LNCaP clone FGC (cell line): ENCODE measurements around the gene ATP13A3.
"Not testable (repeated sequence)": the region's sequence is repeated elsewhere in the genome, so short reads cannot be mapped to it uniquely, and the experiment has no call there.

Source experiments
- DNase-seq: peaks from one replicate; pipeline ENCODE4 v3.0.0-alpha.2; 2011; ENCODE audit warnings: low read depth
- H3K4me3 ChIP-seq: 2 replicates; pipeline ENCODE4 v1.5.1; 2011; ENCODE audit warnings: mild to moderate bottlenecking, low read depth, low read length, control low read depth
- TF ChIP-seq, protein P1 (sequence below): IDR thresholded peaks from 2 replicates; pipeline ENCODE4 v1.5.1; 2012; ENCODE audit warnings: mild to moderate bottlenecking; ENCODE audit not compliant: control insufficient read depth, insufficient read depth; ENCODE audit errors: extremely low read depth

Gene ATP13A3

DNA sequence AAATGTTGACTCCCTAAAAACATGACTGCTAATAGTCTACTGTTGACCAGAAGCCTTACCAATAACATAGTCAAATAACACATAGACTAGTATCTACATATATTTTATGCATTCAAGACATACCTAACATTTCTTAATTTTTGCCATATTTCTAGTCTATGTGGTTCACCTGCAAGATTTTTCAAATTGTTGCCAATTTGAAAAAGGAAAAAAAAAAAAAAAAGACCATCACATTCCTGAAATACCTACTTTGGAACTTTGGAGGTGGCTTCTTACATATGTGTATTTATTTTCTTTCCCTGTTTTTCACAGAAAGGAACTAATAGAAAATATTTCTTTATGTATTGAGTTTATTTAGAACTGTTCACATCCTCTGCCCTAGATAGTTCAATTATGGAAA, 13.4 kb upstream of the ATP13A3 start:
- H3K4me3 ChIP-seq = no peak overlapping the region
- no peak for DNase-seq
- TF ChIP-seq, protein P1, sequence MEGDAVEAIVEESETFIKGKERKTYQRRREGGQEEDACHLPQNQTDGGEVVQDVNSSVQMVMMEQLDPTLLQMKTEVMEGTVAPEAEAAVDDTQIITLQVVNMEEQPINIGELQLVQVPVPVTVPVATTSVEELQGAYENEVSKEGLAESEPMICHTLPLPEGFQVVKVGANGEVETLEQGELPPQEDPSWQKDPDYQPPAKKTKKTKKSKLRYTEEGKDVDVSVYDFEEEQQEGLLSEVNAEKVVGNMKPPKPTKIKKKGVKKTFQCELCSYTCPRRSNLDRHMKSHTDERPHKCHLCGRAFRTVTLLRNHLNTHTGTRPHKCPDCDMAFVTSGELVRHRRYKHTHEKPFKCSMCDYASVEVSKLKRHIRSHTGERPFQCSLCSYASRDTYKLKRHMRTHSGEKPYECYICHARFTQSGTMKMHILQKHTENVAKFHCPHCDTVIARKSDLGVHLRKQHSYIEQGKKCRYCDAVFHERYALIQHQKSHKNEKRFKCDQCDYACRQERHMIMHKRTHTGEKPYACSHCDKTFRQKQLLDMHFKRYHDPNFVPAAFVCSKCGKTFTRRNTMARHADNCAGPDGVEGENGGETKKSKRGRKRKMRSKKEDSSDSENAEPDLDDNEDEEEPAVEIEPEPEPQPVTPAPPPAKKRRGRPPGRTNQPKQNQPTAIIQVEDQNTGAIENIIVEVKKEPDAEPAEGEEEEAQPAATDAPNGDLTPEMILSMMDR = no peak

DNA sequence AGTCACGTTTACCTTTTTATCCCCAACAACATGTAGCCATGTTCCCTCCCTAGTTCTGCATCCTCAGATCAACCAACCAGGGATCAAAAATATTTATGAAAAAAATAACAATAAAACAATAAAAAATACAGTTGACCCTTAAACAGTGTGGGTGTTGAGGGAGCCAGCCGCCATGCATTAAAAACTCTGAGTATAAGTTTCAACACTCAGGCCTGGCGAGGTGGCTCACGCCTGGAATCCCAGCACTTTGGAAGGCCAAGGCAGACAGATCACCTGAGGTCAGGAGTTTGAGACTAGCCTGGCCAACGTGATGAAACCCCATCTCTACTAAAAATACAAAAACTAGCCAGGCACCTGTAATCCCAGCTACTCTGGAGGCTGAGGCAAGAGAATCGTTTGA, 12.7 kb upstream of the ATP13A3 start:
- H3K4me3 ChIP-seq, DNase-seq: not testable (repeated sequence)

DNA sequence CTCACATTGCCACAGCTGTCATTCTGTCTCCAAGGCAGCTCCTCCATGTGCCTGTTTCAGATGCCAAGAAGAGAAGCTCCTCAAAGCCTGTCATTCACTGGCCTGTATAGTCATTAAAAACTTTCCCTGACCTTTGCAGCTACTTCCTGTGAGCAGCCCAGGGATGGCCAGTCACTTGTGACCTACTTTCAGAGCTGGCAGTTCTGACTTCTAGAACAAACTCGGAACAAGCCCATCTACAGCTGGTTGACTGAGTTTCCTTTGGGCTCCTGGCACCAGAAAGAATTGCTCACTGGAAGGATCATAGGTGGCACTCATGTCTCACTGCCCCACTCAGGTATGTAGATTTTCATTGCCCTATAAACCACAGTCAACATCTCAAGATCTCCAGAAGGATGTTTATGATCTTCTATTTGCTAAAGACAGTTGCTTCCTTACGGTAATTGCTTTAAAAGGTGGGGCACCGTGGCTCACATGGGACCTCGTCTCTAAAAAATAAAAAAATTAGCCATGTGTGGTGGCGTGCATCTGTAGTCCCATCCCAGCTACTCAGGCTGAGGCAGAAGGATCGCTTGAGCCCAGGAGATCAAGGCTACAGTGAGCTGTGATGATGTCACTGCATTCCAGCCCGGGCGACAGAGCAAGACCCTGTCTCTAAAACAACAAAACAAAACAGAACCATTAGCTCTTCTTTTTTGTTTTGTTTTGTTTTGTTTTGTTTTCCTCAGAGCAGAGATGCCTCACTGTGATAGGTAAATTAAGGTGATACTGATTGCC, 11.2 kb upstream of the ATP13A3 start:
- TF ChIP-seq, protein P1 = peak; percentile 17; the same call in 1 of the 2 replicates
- DNase-seq = peak; percentile 78

DNA sequence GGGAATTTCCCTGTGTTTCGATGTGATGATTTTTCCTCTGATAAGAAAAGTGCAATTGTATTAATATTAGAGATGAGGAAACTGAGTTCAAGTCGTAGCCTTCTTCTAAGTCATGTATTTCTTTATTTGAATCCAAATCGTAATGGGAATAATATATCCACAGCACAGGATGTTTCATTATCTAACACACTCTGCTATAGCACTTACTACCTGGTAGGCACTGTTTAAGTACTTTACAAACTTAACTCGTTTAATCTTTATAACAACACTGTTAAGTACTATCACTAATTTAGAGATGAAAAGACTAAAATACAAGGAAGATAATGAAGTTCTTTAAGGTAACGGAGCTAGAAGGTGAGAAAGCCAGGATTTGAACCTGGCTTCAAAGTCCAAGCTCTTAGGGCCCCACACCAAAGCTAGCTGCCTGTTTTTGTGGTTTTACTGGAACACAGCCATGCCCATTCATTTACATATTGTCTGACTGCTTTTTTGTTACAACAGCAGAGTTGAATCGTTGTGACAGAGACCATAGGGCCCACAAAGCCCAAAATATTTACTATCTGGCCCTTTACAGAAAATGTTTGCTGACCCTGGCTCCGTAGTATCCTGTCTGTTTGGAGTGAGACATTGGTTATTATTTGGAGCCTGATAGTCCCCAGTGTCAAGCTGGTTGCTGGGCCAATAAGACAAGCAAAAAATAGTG, 9.6 kb upstream of the ATP13A3 start:
- no peak for DNase-seq
- H3K4me3 ChIP-seq = no peak overlapping the region
- TF ChIP-seq, protein P1 = no peak

More for the DNA sequence above, 11.2 kb upstream of the ATP13A3 start:
- no peak overlapping the region for H3K4me3 ChIP-seq

DNA sequence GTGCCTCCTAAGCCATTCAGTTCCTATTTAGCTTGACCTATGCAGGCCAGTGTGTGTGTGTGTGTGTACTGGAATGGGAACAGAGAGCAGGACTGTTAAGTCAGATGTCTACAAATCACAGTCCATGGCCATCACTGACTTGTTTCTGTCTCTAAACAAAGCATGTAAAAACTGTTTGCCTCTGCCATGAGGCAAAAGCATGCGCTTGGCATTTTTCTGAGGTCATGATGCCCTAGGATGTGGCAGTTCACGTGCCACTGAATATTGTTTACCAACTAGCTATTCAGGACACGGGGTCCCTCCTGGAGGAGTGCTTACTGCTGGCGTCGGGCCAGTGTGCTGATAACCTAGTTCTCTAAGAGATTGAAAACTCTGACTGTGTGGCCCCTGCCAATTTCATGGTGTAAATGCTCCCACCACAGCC, 8.2 kb upstream of the ATP13A3 start:
- TF ChIP-seq, protein P1 = no peak
- H3K4me3 ChIP-seq = no peak overlapping the region
- DNase-seq = no peak

DNA sequence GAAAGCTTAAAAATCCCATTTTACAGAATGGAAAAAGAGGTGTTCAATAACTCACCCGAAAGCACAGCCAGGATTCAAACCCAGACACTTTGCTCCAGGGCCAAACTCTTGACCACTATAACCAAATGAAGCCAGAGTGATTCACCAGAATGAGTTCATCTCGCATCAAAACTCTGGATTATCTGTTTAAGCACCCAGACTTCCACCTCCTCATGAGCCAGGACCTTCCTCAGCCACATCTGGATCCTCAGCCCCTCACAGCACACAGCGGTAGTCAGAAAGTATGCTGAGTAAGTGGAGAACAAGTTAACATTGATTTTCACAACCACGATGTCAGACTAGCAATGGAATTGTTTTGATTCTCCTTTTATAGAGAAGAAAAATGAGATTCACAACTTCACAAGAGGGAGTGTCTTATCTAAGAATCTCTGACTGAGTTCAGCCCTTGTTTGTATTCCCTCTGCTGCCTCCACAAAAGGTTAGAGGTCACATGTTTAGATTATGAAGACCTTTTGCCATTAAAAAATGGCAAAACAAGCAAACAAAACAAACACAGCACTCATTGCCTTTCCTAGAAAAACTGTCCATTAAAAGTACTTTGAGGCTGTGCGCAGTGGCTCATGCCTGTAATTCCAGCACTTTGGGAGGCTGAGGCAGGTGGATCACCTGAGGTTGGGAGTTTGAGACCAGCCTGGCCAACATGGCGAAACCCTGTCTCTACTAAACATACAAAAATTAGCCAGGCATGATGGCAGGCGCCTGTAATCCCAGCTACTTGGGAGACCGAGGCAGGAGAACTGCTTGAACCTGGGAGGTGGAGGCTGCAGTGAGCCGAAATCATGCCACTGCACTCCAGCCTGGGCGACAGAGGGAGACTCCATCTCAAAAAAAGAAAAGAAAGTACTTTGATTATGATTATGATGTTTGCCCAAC, 7.5 kb upstream of the ATP13A3 start:
- H3K4me3 ChIP-seq = not testable (repeated sequence)
- DNase-seq = peak; percentile 76

DNA sequence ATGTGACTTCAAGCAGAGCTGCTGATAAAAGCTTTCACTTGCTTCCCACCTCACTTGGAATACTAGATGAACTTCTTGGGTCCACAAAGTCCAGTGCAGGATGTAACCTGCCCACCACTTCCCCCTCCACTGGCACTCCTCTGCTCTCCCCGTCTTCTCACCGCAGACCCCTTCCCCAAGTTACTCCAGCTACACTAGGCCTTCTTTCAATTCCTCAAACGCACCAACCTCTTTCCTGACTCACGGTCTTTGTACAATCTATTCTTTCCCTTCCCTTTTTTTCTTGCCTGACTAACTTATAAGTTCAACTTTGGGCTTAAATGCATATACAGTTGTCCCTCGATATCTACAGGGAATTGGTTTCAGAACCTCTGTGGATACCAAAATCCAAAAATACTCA, 5.2 kb upstream of the ATP13A3 start:
- H3K4me3 ChIP-seq = no peak overlapping the region
- TF ChIP-seq, protein P1 = no peak
- DNase-seq = no peak
